ENCODE data around the gene CCSER1.

DNA sequence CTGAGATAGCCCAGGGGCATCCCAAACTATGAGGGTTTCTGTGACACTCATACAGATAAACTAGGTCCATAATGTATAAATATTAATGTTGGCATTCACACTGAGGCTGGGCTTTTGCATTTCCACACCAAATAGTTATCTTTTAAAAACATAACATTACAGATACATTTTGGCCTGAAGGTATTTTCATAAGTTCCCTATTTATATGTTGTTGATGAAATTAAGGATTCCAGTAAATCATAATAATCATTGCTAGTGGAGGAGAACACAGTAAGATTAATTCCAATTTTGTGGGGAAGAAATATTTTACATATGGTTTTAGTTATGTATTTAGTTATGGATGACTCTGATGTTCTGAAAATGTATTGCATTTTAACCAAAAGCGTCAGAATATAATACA lies 479.6 kb downstream of the CCSER1 start:
- TF ChIP-seq, protein P1, sequence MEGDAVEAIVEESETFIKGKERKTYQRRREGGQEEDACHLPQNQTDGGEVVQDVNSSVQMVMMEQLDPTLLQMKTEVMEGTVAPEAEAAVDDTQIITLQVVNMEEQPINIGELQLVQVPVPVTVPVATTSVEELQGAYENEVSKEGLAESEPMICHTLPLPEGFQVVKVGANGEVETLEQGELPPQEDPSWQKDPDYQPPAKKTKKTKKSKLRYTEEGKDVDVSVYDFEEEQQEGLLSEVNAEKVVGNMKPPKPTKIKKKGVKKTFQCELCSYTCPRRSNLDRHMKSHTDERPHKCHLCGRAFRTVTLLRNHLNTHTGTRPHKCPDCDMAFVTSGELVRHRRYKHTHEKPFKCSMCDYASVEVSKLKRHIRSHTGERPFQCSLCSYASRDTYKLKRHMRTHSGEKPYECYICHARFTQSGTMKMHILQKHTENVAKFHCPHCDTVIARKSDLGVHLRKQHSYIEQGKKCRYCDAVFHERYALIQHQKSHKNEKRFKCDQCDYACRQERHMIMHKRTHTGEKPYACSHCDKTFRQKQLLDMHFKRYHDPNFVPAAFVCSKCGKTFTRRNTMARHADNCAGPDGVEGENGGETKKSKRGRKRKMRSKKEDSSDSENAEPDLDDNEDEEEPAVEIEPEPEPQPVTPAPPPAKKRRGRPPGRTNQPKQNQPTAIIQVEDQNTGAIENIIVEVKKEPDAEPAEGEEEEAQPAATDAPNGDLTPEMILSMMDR (IDR thresholded peaks at IDR 0.05) = no peak
- TF ChIP-seq POLR2A (IDR thresholded peaks at IDR 0.05) = no peak
